Endometrium (tissue), 2 donors: ENCODE data around the gene CPD.

Source experiments
- FAIRE-seq: peaks from 2 replicates; lab custom pipeline; 2012; peaks lifted over from hg19 to GRCh38; lab: Jason Lieb, UNC
- donor health status: control.
- donor health status: control.

Gene CPD

GRCh38 chr17:30354701-30355100, 24.0 kb upstream of the CPD start:
- FAIRE-seq, result no peak

GRCh38 chr17:30357476-30357875, 21.3 kb upstream of the CPD start:
- FAIRE-seq, result no peak

- FAIRE-seq, result no peak
Measured at GRCh38 chr17:30358055-30358760, 20.5 kb upstream of the CPD start.

DNA sequence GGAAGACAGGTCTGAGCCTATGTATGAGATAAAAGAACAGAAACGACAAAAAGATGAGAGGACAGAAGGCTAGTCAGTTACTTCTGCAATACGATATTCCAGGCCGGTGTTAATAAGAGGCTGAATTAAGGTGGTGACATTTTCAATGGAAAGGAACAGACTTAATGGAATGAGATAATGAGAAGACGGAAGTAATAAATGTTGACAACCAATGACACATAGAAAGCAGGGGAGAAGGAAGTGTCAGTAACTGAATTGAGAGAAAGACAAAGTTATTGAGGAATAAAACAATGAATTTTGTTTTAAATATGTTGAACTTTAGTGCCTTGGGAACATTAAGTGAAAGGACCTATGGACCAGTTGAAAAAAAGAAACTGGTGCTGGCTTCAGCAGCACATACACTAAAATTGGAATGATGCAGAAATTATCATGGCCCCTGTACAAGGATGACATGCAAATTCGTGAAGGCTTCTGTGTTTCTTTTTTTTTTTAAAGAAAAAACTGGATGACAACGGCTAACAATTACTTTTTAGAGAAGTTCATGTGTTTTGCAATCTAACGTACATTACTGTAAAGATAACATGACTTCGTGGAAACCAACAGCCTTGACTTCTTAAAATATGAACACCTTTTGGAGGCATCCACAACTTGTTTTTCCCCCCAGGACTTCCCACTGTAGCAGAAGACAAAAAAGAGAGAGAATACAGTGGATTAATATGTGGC, 18.5 kb upstream of the CPD start:
- no peak for FAIRE-seq

- no peak for FAIRE-seq
Measured at GRCh38 chr17:30361766-30362279, 16.9 kb upstream of the CPD start.

DNA sequence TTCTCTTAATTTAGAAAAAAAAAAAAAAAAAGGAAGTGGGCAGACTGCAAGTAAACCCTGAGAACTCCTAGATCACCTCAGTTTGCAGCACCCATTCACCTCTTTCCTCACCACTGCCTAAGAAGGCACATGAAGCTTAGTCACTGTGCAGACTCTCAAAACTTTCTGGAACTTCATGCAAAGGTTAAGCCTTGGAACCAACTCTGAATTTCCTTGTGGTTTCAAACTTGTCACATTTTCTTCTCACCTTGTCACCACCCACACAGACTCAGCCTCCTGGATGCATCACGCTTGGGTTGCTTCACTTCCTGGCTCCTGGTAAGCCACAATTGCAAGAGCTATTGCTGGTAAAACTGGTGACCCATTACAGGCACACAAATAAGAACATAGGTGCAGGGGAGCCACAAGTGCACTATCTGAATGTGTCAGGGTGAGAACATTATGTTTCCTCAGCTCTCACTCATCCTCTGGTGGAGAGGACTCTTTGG, 15.0 kb upstream of the CPD start:
- no peak for FAIRE-seq

GRCh38 chr17:30366536-30366935, 12.2 kb upstream of the CPD start:
- no peak for FAIRE-seq

DNA sequence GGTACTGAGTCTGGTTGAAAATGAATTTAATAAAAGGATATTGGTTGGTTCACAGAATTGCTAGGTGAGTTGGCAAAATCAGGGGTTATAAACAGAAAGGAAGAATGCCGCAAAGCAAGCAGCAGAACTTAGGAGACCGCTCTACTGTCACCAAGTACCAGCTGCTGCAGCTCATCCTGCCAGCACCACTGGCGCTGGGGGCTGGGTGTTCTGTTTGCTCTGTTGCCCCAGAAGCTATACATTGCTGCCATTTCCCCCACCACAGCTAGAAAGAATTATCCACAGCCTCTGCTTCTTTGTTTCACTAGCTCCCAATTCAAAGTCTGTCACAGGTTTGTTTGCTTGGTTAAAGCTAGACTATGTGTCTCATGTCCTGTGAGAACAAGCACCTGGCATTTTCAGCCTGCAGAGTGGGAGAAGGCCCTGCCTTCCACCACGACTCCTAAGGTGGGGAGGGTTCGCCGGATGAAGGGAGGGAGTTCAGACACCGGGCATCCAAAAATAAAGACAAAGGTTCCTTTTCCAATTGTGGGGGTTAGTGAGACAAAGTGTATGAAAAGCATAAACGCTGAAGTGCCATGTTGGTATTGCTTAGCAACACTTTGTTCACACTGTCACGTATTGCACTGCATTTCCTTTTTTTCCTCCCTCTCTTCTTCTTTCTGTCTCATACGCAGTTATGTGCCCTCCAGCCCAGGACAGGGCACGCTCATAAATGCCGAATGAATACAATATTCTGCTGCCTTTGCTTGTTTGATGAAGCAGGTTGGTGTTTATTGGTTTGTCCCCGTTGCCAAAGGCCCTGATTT, 9.6 kb upstream of the CPD start:
- FAIRE-seq, result no peak

DNA sequence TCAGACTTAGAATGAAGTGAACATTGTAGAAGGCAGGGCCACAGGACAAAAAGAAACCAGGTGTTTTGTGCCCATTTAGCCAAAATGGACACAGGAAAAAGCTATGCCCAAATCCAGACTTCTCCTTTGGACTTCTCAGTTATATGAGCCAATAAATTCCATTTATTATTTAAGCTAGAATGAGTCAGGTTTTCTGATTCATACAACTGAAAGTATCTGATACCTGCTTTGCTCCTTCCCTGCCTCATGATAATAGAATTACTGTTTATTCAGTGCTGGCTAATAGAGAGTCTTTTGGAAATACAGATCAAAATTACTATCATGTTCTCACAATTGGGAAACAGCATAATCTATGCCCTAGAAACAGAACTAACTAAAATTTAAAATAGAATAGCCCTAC, 8.7 kb upstream of the CPD start:
- no peak for FAIRE-seq

- FAIRE-seq, result no peak
Measured at GRCh38 chr17:30372755-30373154, 6.0 kb upstream of the CPD start.

DNA sequence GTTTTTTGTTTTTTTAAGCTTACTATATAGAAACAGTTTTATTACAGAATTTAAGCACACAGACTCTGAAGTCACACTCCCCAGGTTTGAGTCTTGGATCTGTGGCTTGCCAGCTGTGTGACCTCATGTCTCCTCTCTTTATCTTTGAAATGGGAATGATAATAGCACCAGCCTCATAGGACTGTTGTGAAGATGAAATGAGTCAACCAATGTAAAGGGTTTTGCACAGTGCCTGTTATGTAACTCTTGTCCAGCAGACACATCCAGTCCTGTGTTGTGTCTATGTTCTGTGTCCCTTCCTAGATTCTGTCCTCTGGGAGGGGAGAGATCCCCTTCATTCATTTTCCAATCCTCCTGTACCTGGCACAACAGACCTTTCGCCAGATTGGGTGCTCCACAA, 3.1 kb upstream of the CPD start:
- FAIRE-seq, result no peak

GRCh38 chr17:30376621-30377452, 1.9 kb upstream of the CPD start:
- no peak for FAIRE-seq

GRCh38 chr17:30377574-30378240, 1.0 kb upstream of the CPD start:
- FAIRE-seq, result no peak

- no peak for FAIRE-seq
Measured at GRCh38 chr17:30378241-30378824, 394 bp upstream of the CPD start.

- FAIRE-seq, result no peak
Measured at GRCh38 chr17:30379303-30379902, 676 bp downstream of the CPD start.

- no peak for FAIRE-seq
Measured at GRCh38 chr17:30379903-30380381, 1.2 kb downstream of the CPD start.

DNA sequence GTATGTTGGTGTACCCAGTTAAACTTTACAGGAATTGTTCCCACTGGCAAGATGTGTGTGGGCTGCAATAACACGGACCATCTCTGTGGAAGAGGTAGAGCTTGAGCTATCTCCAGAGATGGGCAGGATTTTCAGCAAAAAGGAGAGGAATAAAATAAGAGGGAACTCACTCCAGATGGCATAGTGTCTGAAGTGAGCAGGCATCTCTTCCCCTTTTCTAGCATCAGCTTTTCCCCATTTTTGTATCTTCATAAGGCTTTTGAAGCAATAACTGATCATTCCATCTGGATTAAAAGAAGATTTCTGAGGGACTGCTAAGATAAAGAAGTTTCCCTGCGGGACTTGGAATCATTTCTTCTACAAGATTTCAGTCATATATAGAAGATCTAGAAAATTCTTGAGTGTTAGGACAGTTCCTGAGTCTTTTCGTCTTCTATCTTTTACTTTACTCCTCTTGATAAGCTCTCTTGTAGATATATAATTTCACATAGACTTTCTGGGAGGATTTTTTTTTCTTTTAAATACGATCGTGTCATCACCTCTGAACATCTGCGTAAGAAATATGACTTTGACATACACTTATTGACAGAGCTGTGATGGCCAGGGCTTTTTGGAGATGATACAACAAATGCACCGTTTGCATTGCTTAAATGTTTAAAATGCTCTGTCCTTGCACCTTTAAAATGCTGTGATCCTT, 2.1 kb downstream of the CPD start:
- FAIRE-seq, result no peak

GRCh38 chr17:30381340-30381659, 2.6 kb downstream of the CPD start:
- no peak for FAIRE-seq

DNA sequence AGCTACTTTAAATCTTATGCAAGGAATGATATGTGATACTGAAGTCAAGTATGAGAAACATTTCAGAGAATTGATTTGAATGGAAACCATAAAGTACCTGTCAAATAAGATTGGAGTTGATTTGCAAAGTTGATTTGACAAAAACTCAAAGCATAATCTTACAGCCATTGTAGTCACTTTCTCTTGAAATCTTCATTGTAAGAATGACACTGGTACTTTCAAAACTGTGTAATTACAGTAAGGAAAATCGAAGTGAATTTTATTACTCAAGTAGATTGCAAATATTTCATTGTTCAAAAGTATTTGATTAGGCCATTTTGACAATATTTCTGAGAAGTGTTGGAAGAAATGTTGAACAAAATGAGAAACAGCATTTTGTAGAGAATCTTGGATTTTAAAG, 3.6 kb downstream of the CPD start:
- FAIRE-seq, result no peak
